Fibroblast of peridontal ligament (primary cell): Measurements from ENCODE around the gene DLG2.

ENCODE experiments used
- DNase-seq: peaks from one replicate; pipeline ENCODE4 v3.0.0-alpha.2; 2010; ENCODE audit errors: extremely low read depth

Gene DLG2

GRCh38 chr11:84496122-84496521 is 1131.0 kb downstream of the DLG2 start:
- DNase-seq: no peak

- DNase-seq: no peak
These were observed 1147.0 kb downstream of the DLG2 start for GRCh38 chr11:84480131-84480530.

- DNase-seq: peak; percentile 1
These were observed 1150.6 kb downstream of the DLG2 start for GRCh38 chr11:84476581-84476980.

- DNase-seq: no peak
These were observed 1155.6 kb downstream of the DLG2 start for GRCh38 chr11:84471501-84471900.

GRCh38 chr11:84468235-84468634 is 1158.9 kb downstream of the DLG2 start:
- DNase-seq: no peak

- peak; percentile 36 for DNase-seq
These were observed 1162.1 kb downstream of the DLG2 start for GRCh38 chr11:84465040-84465439.

- no peak for DNase-seq
These were observed 1171.5 kb downstream of the DLG2 start for GRCh38 chr11:84455691-84456090.

- no peak for DNase-seq
These were observed 1174.9 kb downstream of the DLG2 start for GRCh38 chr11:84452211-84452610.

GRCh38 chr11:84438565-84438964 is 1188.6 kb downstream of the DLG2 start:
- no peak for DNase-seq

- no peak for DNase-seq
These were observed 1189.8 kb downstream of the DLG2 start for GRCh38 chr11:84437071-84437980.

- DNase-seq: no peak
These were observed 1196.5 kb downstream of the DLG2 start for GRCh38 chr11:84430661-84431060.

GRCh38 chr11:84425673-84426072 is 1201.5 kb downstream of the DLG2 start:
- no peak for DNase-seq

GRCh38 chr11:84420271-84420670 is 1206.9 kb downstream of the DLG2 start:
- DNase-seq: peak; percentile 27

- DNase-seq: no peak
These were observed 1207.5 kb downstream of the DLG2 start for GRCh38 chr11:84419616-84420015.

GRCh38 chr11:84414920-84415319 is 1212.2 kb downstream of the DLG2 start:
- DNase-seq: no peak

- DNase-seq: no peak
These were observed 1213.6 kb downstream of the DLG2 start for GRCh38 chr11:84413549-84413948.

- DNase-seq: no peak
These were observed 1214.3 kb downstream of the DLG2 start for GRCh38 chr11:84412862-84413261.

GRCh38 chr11:84408946-84409411 is 1218.2 kb downstream of the DLG2 start:
- peak; percentile 7 for DNase-seq

GRCh38 chr11:84407091-84407490 is 1220.1 kb downstream of the DLG2 start:
- no peak for DNase-seq

GRCh38 chr11:84398017-84398626 is 1229.0 kb downstream of the DLG2 start:
- peak; percentile 11 for DNase-seq

- peak; percentile 30 for DNase-seq
These were observed 1230.6 kb downstream of the DLG2 start for GRCh38 chr11:84396521-84396920.

GRCh38 chr11:84390441-84391078 is 1236.6 kb downstream of the DLG2 start:
- no peak for DNase-seq

- no peak for DNase-seq
These were observed 1237.4 kb downstream of the DLG2 start for GRCh38 chr11:84389696-84390095.
